H9 (cell line): ENCODE results near the gene ELAVL1. TPM values are rescaled to one million over a fixed set of nuclear protein-coding genes. Genes with fewer than 3 reads are reported as not detected.

Experiments used
- DNase-seq: peaks from one replicate; pipeline ENCODE4 v3.0.0-alpha.2; 2017
- H2AFZ ChIP-seq: one replicate; pipeline ENCODE4 v1.6.1; 2013; ENCODE audit warnings: mild to moderate bottlenecking, low read length, control low read depth, moderate library complexity
- H2AK5ac ChIP-seq: 2 replicates; pipeline ENCODE4 v1.6.1; 2013; ENCODE audit warnings: low read length, control low read depth, mixed read lengths; ENCODE audit not compliant: insufficient read length
- H2BK120ac ChIP-seq: one replicate; pipeline ENCODE4 v1.6.1; 2013; ENCODE audit warnings: low read depth, mild to moderate bottlenecking, low read length, control low read depth, inconsistent platforms; ENCODE audit not compliant: poor library complexity, severe bottlenecking
- H2BK12ac ChIP-seq: 2 replicates; pipeline ENCODE4 v1.6.1; 2013; ENCODE audit warnings: low read length, control low read depth, mixed read lengths, low read depth; ENCODE audit not compliant: insufficient read length
- H2BK15ac ChIP-seq: 2 replicates; pipeline ENCODE4 v1.6.1; 2013; ENCODE audit warnings: low read depth, low read length, control low read depth
- H2BK20ac ChIP-seq: one replicate; pipeline ENCODE4 v1.6.1; 2013; ENCODE audit warnings: low read depth, mild to moderate bottlenecking, low read length, control low read depth, inconsistent platforms; ENCODE audit not compliant: poor library complexity, severe bottlenecking
- H2BK5ac ChIP-seq: 2 replicates; pipeline ENCODE4 v1.6.1; 2013; ENCODE audit warnings: low read length, control low read depth, mixed read lengths; ENCODE audit not compliant: insufficient read length
- H3K14ac ChIP-seq: 2 replicates; pipeline ENCODE4 v1.6.1; 2013; ENCODE audit warnings: low read length, control low read depth; ENCODE audit not compliant: insufficient read depth
- H3K18ac ChIP-seq: 2 replicates; pipeline ENCODE4 v1.6.1; 2013; ENCODE audit warnings: low read depth, mild to moderate bottlenecking, mixed read lengths, low read length, control low read depth; ENCODE audit not compliant: insufficient read length
- H3K23ac ChIP-seq: 2 replicates; pipeline ENCODE4 v1.6.1; 2013; ENCODE audit warnings: low read length, control low read depth, mixed read lengths, low read depth; ENCODE audit not compliant: insufficient read length
- H3K23me2 ChIP-seq: 2 replicates; pipeline ENCODE4 v1.6.1; 2013; ENCODE audit warnings: low read depth, mild to moderate bottlenecking, mixed read lengths, low read length, control low read depth; ENCODE audit not compliant: insufficient read length, poor library complexity, severe bottlenecking
- H3K27ac ChIP-seq: 2 replicates; pipeline ENCODE4 v1.5.1; 2013; ENCODE audit warnings: low read length, control low read depth, mixed read lengths, low read depth; ENCODE audit not compliant: insufficient read length
- H3K27me3 ChIP-seq: 2 replicates; pipeline ENCODE4 v1.6.1; 2013; ENCODE audit warnings: low read length, control low read depth, inconsistent platforms; ENCODE audit not compliant: insufficient read depth
- H3K4ac ChIP-seq: 2 replicates; pipeline ENCODE4 v1.6.1; 2013; ENCODE audit warnings: low read depth, mild to moderate bottlenecking, control low read depth, inconsistent platforms, low read length, moderate library complexity
- H3K4me1 ChIP-seq: 2 replicates; pipeline ENCODE4 v1.6.1; 2013; ENCODE audit warnings: low read length, control low read depth, inconsistent platforms; ENCODE audit not compliant: insufficient read depth
- H3K4me2 ChIP-seq: 2 replicates; pipeline ENCODE4 v1.6.1; 2013; ENCODE audit warnings: low read length, control low read depth, mixed read lengths; ENCODE audit not compliant: insufficient read length, insufficient read depth
- H3K56ac ChIP-seq: 2 replicates; pipeline ENCODE4 v1.6.1; 2013; ENCODE audit warnings: low read depth, mild to moderate bottlenecking, mixed read lengths, low read length, control low read depth; ENCODE audit not compliant: insufficient read length
- H3K79me1 ChIP-seq: 2 replicates; pipeline ENCODE4 v1.6.1; 2013; ENCODE audit warnings: low read depth, mild to moderate bottlenecking, moderate library complexity, low read length, control low read depth, inconsistent platforms; ENCODE audit not compliant: insufficient read depth, poor library complexity, severe bottlenecking
- H3K79me2 ChIP-seq: 2 replicates; pipeline ENCODE4 v1.6.1; 2013; ENCODE audit warnings: low read length, control low read depth, inconsistent platforms; ENCODE audit not compliant: insufficient read depth
- H3K9ac ChIP-seq: 2 replicates; pipeline ENCODE4 v1.6.1; 2013; ENCODE audit warnings: low read length, control low read depth, mixed read lengths; ENCODE audit not compliant: insufficient read length; ENCODE audit errors: extremely low read depth
- H3K9me3 ChIP-seq: one replicate; pipeline ENCODE4 v1.6.1; 2013; ENCODE audit warnings: low read depth, low read length, inconsistent platforms; ENCODE audit not compliant: control insufficient read depth
- H3T11ph ChIP-seq: one replicate; pipeline ENCODE4 v1.6.1; 2013; ENCODE audit warnings: mild to moderate bottlenecking, low read length, control low read depth, inconsistent platforms
- H4K20me1 ChIP-seq: one replicate; pipeline ENCODE4 v1.6.1; 2013; ENCODE audit not compliant: control insufficient read depth, insufficient read length, insufficient read depth
- H4K5ac ChIP-seq: 2 replicates; pipeline ENCODE4 v1.6.1; 2013; ENCODE audit warnings: low read depth, mild to moderate bottlenecking, mixed read lengths, low read length, control low read depth; ENCODE audit not compliant: insufficient read length
- H4K8ac ChIP-seq: replicated peaks from 2 replicates; pipeline ENCODE4 v1.6.1; 2013; ENCODE audit warnings: low read length, control low read depth, mixed read lengths, low read depth; ENCODE audit not compliant: insufficient read length
- H4K91ac ChIP-seq: 2 replicates; pipeline ENCODE4 v1.6.1; 2013; ENCODE audit warnings: low read depth, mild to moderate bottlenecking, moderate library complexity, mixed read lengths, low read length, control low read depth; ENCODE audit not compliant: insufficient read length
- H3K27ac Mint-ChIP-seq, 3 experiments: 2 replicates in 2 of 3; 3 replicates in 1 of 3; pipeline ENCODE4 v1.8.0; 2020 to 2021; ENCODE audit warnings: mixed read lengths in 3 of 3, mild to moderate bottlenecking in 1 of 3, moderate library complexity in 1 of 3
- H3K27me3 Mint-ChIP-seq: 2 replicates; pipeline ENCODE4 v1.8.0; 2021; ENCODE audit warnings: low read depth, mild to moderate bottlenecking, moderate library complexity, mixed read lengths
- H3K36me3 Mint-ChIP-seq, 3 experiments: 2 replicates in 2 of 3; 3 replicates in 1 of 3; pipeline ENCODE4 v1.8.0; 2020 to 2021; ENCODE audit warnings: low read depth in 3 of 3, mixed read lengths in 3 of 3; ENCODE audit not compliant: insufficient read depth in 1 of 3
- H3K4me1 Mint-ChIP-seq, 2 experiments: 2 replicates each; pipeline ENCODE4 v1.8.0; 2020; ENCODE audit warnings: mixed read lengths in 2 of 2
- H3K4me3 Mint-ChIP-seq, 2 experiments: 2 replicates in 1 of 2; 3 replicates in 1 of 2; pipeline ENCODE4 v1.8.0; 2020 to 2021; ENCODE audit warnings: mild to moderate bottlenecking in 2 of 2, mixed read lengths in 2 of 2, moderate library complexity in 1 of 2
- H3K9me3 Mint-ChIP-seq, 2 experiments: 2 replicates in 1 of 2; 3 replicates in 1 of 2; pipeline ENCODE4 v1.8.0; 2020; ENCODE audit warnings: mild to moderate bottlenecking in 2 of 2, mixed read lengths in 2 of 2, moderate library complexity in 1 of 2
- CTCF ChIP-seq: fragments of 200-600 bp; sonication (generic); conservative IDR thresholded peaks from 3 replicates; pipeline ENCODE4 v1.8.0; 2021; ENCODE audit warnings: antibody characterized with exemption, mild to moderate bottlenecking
- WGBS: extraction: QIAGEN DNeasy Blood & Tissue Kit; methylation state at CpG from one replicate; pipeline ENCODE4 v1.1.7; 2013; ENCODE audit warnings: missing lambda C conversion rate, low lambda C conversion rate, mixed read lengths; ENCODE audit not compliant: insufficient read length; ENCODE audit errors: extremely low coverage; 5-methylcytosine and 5-hydroxymethylcytosine counted together
- total RNA-seq: library from RNA; stranded (reverse); gene quantifications from 2 replicates; pipeline ENCODE4 v1.2.1, GENCODE V29; 2021

The ELAVL1 gene
- total RNA-seq, 1 experiment from 2014 or later, result 149 TPM

GRCh38 chr19:7923295-7924191 is 81.9 kb downstream of the ELAVL1 start:
- Histone ChIP-seq H3K9me3 (no peaks in the 10 kb centered on the region), H3K9ac (no peak overlapping the region), H4K5ac (no peak overlapping the region), H3T11ph (no peak overlapping the region), H4K91ac (no peak overlapping the region), H2BK5ac (no peak overlapping the region), H3K79me2 (no peaks in the 10 kb centered on the region), H3K27ac (no peak overlapping the region), H3K79me1 (no peaks in the 10 kb centered on the region), H3K4me1 (0 out of 2 replicates have a peak, but pooled peaks cover 4% of the 10 kb centered on the region), H3K23me2 (peaks cover 4% of the 10 kb centered on the region), H2AFZ (no peak overlapping the region), H3K14ac (no peak overlapping the region), H3K18ac (no peak overlapping the region), H2BK20ac (no peak overlapping the region), H3K4ac (no peak overlapping the region), H2AK5ac (no peak overlapping the region), H3K27me3 (no peaks in the 10 kb centered on the region; the same call in 1 of the 2 replicates), H3K56ac (no peak overlapping the region), H2BK15ac (no peak overlapping the region), H4K20me1 (no peaks in the 10 kb centered on the region), H3K4me2 (no peak overlapping the region), H4K8ac (no peak overlapping the region), H3K23ac (no peak overlapping the region), H2BK120ac (no peak overlapping the region), H2BK12ac (no peak overlapping the region)
- peaks cover 6 to 21% (median 12%) of the 10 kb centered on the region in 3 experiments; a peak in 5 of 7 replicates for H3K36me3 Mint-ChIP-seq
- H3K4me1 Mint-ChIP-seq, result peaks cover 15 to 19% of the 10 kb centered on the region in 2 experiments
- no CpG with 5 or more reads among the region's 31 CpGs for WGBS
- peaks cover 11% of the 10 kb centered on the region for H3K27me3 Mint-ChIP-seq
- H3K9me3 Mint-ChIP-seq, result no peaks in the 10 kb centered on the region; a peak in 1 of 5 replicates
- H3K27ac Mint-ChIP-seq, result peak overlapping the region in 1 of 3 experiments; percentile 14; a peak in 1 of 7 replicates
- DNase-seq, result no peak
- TF ChIP-seq CTCF, result no peak
- peak overlapping the region in 1 of 2 experiments; percentile 41; a peak in 1 of 5 replicates for H3K4me3 Mint-ChIP-seq
